Panc1 (cell line): Measurements from ENCODE around the gene ZC3H13. TPM values are rescaled to one million over a fixed set of nuclear protein-coding genes. Genes with fewer than 3 reads are reported as not detected.

Experiments
- ATAC-seq: fragments of 200-7000 bp; cut with Tn5 transposase; 2 replicates; pipeline ENCODE4 v1.9.1; 2020; ENCODE audit warnings: mild to moderate bottlenecking, moderate library complexity
- BruUV-seq: library from RNA; stranded (reverse); fragments of 400-500 nt; replicated peaks from 2 replicates; lab custom pipeline; 2021; lab: Mats Ljungman, UMichigan
- CTCF ChIA-PET: fragments of 300-600 bp; sonication (Branson Sonifier 250); formaldehyde crosslinking; loops from one replicate; lab custom pipeline; 2022; ENCODE audit warnings: antibody characterized with exemption; lab: Charles Lee
- POLR2A ChIA-PET: fragments of 300-600 bp; sonication (Branson Sonifier 250); formaldehyde crosslinking; loops from one replicate; lab custom pipeline; 2022; ENCODE audit warnings: antibody characterized with exemption; lab: Charles Lee
- DNase-seq: peaks from one replicate; pipeline ENCODE4 v3.0.0-alpha.2; 2010; ENCODE audit warnings: low read depth, low spot score
- H3K27ac ChIP-seq: 2 replicates; pipeline ENCODE4 v1.5.1; 2011; ENCODE audit warnings: mild to moderate bottlenecking, low read length, inconsistent platforms
- H3K27me3 ChIP-seq: fragments of 200-500 bp; sonication (Bioruptor generic); 2 replicates; pipeline ENCODE4 v1.6.0; 2014; ENCODE audit warnings: low read length, inconsistent platforms; ENCODE audit not compliant: control insufficient read depth, insufficient read depth
- H3K36me3 ChIP-seq: fragments of 200-500 bp; sonication (Bioruptor generic); 2 replicates; pipeline ENCODE4 v1.5.1; 2014; ENCODE audit warnings: inconsistent platforms, mild to moderate bottlenecking, low read length, moderate library complexity; ENCODE audit not compliant: control insufficient read depth, insufficient read depth
- H3K4me1 ChIP-seq: 2 replicates; pipeline ENCODE4 v1.5.1; 2011; ENCODE audit warnings: inconsistent platforms, mild to moderate bottlenecking, low read length, moderate library complexity; ENCODE audit not compliant: control insufficient read depth, insufficient read depth
- H3K4me3 ChIP-seq, 2 experiments: 2 replicates each; pipeline ENCODE4 v1.5.1; 2011 to 2012; ENCODE audit warnings: low read depth in 2 of 2, low read length in 2 of 2, mild to moderate bottlenecking in 2 of 2, inconsistent platforms in 1 of 2, moderate library complexity in 1 of 2
- H3K9me3 ChIP-seq: fragments of 200-500 bp; sonication (Bioruptor generic); 2 replicates; pipeline ENCODE4 v1.5.1; 2014; ENCODE audit warnings: low read depth, mild to moderate bottlenecking, inconsistent platforms, low read length, moderate library complexity; ENCODE audit not compliant: control insufficient read depth, insufficient read depth
- POLR2AphosphoS5 ChIP-seq: IDR thresholded peaks from 2 replicates; pipeline ENCODE4 v1.6.1; 2012; ENCODE audit warnings: mild to moderate bottlenecking, low read depth, low read length, moderate library complexity
- SIN3A ChIP-seq: IDR thresholded peaks from 2 replicates; pipeline ENCODE4 v1.6.1; 2012; ENCODE audit warnings: low read depth, mild to moderate bottlenecking, low read length, moderate library complexity, borderline replicate concordance; ENCODE audit not compliant: insufficient read depth
- TCF7L2 ChIP-seq: IDR thresholded peaks from 2 replicates; pipeline ENCODE4 v1.6.1; 2011; ENCODE audit warnings: mild to moderate bottlenecking, low read depth, low read length, inconsistent platforms
- in situ Hi-C: cut with HindIII; loops from 2 replicates; pipeline ENCODE4 v1.10.0; 2016; ENCODE audit warnings: low sequenced_read_pairs, low pct_unique_long_range_greater_than_20kb
- intact Hi-C: fragments of 100-400 bp; cut with micrococcal nuclease; formaldehyde crosslinking; loops from one replicate; pipeline ENCODE4 v1.10.0; 2022; ENCODE audit not compliant: unreplicated experiment
- total RNA-seq: library from RNA; stranded (reverse); gene quantifications from one replicate; pipeline ENCODE4 v1.2.1, GENCODE V29; 2021; ENCODE audit not compliant: unreplicated experiment
- TF ChIP-seq, protein P1 (sequence below), 2 experiments: IDR thresholded peaks; 2 replicates each; pipeline ENCODE4 v1.6.1; 2011 to 2012; ENCODE audit warnings: low read depth in 2 of 2, control low read depth in 1 of 2, low read length in 1 of 2, mild to moderate bottlenecking in 1 of 2, moderate library complexity in 1 of 2; ENCODE audit not compliant: insufficient read depth in 1 of 2
- TF ChIP-seq, protein P2 (sequence below): fragments of 450-650 bp; IDR thresholded peaks from 2 replicates; pipeline ENCODE4 v1.5.1; 2017; ENCODE audit warnings: mild to moderate bottlenecking

The ZC3H13 gene
- total RNA-seq, 1 experiment from 2014 or later, result 25.3 TPM

DNA sequence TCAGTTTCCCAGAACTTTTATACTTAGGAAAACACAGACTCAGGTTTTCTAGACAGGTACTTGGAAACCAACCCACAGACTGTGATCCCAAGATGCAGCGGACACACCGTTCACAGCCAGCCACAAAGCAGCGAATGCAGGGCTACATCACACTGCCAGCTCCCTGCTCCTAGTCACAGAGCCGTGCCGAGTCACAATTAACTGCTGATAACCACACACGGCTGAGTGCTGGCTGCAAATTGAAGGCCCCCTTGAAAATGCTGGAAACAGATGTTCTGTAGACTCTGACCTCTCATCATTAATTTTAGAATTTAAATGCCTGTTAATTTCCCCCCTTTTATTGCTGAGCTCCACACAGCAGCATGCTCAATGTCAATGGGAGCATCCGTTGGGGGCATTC, 122.4 kb downstream of the ZC3H13 start:
- Histone ChIP-seq H3K27me3 (no peaks in the 10 kb centered on the region; the same call in 1 of the 2 replicates), H3K9me3 (no peaks in the 10 kb centered on the region), H3K27ac (no peak overlapping the region), H3K36me3 (no peaks in the 10 kb centered on the region), H3K4me3 (no peak overlapping the region), H3K4me1 (no peaks in the 10 kb centered on the region)
- TF ChIP-seq, protein P1, sequence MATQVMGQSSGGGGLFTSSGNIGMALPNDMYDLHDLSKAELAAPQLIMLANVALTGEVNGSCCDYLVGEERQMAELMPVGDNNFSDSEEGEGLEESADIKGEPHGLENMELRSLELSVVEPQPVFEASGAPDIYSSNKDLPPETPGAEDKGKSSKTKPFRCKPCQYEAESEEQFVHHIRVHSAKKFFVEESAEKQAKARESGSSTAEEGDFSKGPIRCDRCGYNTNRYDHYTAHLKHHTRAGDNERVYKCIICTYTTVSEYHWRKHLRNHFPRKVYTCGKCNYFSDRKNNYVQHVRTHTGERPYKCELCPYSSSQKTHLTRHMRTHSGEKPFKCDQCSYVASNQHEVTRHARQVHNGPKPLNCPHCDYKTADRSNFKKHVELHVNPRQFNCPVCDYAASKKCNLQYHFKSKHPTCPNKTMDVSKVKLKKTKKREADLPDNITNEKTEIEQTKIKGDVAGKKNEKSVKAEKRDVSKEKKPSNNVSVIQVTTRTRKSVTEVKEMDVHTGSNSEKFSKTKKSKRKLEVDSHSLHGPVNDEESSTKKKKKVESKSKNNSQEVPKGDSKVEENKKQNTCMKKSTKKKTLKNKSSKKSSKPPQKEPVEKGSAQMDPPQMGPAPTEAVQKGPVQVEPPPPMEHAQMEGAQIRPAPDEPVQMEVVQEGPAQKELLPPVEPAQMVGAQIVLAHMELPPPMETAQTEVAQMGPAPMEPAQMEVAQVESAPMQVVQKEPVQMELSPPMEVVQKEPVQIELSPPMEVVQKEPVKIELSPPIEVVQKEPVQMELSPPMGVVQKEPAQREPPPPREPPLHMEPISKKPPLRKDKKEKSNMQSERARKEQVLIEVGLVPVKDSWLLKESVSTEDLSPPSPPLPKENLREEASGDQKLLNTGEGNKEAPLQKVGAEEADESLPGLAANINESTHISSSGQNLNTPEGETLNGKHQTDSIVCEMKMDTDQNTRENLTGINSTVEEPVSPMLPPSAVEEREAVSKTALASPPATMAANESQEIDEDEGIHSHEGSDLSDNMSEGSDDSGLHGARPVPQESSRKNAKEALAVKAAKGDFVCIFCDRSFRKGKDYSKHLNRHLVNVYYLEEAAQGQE (IDR thresholded peaks at IDR 0.05; ENCODE audit: insufficient read depth in 1 of 2, low read depth in 2 of 2, low read length in 1 of 2), result no peak
- TF ChIP-seq SIN3A (no peak), POLR2AphosphoS5 (no peak), TCF7L2 (no peak)
- TF ChIP-seq, protein P2, sequence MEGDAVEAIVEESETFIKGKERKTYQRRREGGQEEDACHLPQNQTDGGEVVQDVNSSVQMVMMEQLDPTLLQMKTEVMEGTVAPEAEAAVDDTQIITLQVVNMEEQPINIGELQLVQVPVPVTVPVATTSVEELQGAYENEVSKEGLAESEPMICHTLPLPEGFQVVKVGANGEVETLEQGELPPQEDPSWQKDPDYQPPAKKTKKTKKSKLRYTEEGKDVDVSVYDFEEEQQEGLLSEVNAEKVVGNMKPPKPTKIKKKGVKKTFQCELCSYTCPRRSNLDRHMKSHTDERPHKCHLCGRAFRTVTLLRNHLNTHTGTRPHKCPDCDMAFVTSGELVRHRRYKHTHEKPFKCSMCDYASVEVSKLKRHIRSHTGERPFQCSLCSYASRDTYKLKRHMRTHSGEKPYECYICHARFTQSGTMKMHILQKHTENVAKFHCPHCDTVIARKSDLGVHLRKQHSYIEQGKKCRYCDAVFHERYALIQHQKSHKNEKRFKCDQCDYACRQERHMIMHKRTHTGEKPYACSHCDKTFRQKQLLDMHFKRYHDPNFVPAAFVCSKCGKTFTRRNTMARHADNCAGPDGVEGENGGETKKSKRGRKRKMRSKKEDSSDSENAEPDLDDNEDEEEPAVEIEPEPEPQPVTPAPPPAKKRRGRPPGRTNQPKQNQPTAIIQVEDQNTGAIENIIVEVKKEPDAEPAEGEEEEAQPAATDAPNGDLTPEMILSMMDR, result no peak
- CTCF ChIA-PET, result no interaction called here
- no TSS peak for BruUV-seq
- DNase-seq (no peak), ATAC-seq (no peak)
- in situ Hi-C loops (no loop called here), intact Hi-C loops (no loop called here)
- POLR2A ChIA-PET, result no interaction called here

DNA sequence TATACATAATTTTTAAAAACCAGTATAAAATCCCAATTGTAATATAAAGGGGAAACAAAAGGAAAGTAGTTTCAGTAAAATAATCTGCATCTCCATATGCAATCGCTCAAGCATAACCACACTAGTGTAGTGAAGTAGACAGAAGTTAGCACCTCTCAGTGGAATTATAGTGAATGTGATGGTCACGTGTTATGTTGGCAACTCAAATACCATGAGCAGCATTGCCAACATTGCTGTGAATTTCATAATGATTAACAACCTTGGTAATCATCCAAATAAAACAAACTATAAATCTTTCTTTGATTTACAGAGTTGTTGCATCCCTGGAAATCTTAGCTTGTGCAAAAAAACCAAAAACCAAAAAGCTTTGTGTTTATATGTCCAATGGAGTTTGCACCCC, 123.7 kb downstream of the ZC3H13 start:
- POLR2A ChIA-PET, result no interaction called here
- no peak for ATAC-seq
- H3K9me3 ChIP-seq, result no peaks in the 10 kb centered on the region
- CTCF ChIA-PET, result interaction anchor here (0.5 kb wide), 1 partner anchor 305 kb away, joined by 4 read pairs; no protein-coding TSS in a partner anchor
- no peaks in the 10 kb centered on the region for H3K36me3 ChIP-seq
- H3K27ac ChIP-seq, result no peak overlapping the region
- H3K4me3 ChIP-seq, result no peak overlapping the region
- H3K4me1 ChIP-seq, result no peaks in the 10 kb centered on the region
- BruUV-seq, result no TSS peak
- intact Hi-C loops (no loop called here), in situ Hi-C loops (no loop called here)
- H3K27me3 ChIP-seq, result no peaks in the 10 kb centered on the region
- TF ChIP-seq SIN3A, result no peak
- TF ChIP-seq, protein P1 (IDR thresholded peaks at IDR 0.05; ENCODE audit: insufficient read depth in 1 of 2, low read depth in 2 of 2, low read length in 1 of 2), result no peak
- TF ChIP-seq TCF7L2, result no peak
- TF ChIP-seq, protein P2, result no peak
- no peak for TF ChIP-seq POLR2AphosphoS5
- no peak for DNase-seq
